HG02981 (cell line): ENCODE results near the gene CPNE4.
A peak's percentile ranks its signal among the peaks of the same experiment; 100 is the strongest.

Source experiments
- ATAC-seq: cut with Tn5 transposase; IDR thresholded peaks from one replicate; pipeline ENCODE4 v1.9.1; 2021; ENCODE audit warnings: mild to moderate bottlenecking, moderate library complexity; ENCODE audit not compliant: unreplicated experiment

The CPNE4 gene

DNA sequence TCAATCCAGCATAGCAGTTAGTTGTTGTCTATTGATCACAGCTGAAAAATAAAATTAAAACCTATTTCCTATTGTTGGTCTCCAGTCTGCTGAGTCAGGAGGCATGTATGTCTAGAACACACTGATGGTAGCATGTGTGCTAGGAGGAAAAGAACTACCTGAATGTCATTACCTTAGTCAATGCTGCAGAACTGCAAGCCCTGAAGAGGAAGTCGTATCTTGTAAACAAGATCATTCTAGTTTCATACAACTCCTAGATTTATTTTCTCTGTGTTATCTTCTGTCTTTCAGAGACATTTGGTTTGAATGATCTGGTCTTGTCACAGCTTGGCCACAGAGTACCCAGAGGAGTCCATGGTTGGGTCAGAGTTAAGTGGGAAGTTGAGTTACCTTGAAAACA lies 422.1 kb downstream of the CPNE4 start:
- no peak for ATAC-seq

DNA sequence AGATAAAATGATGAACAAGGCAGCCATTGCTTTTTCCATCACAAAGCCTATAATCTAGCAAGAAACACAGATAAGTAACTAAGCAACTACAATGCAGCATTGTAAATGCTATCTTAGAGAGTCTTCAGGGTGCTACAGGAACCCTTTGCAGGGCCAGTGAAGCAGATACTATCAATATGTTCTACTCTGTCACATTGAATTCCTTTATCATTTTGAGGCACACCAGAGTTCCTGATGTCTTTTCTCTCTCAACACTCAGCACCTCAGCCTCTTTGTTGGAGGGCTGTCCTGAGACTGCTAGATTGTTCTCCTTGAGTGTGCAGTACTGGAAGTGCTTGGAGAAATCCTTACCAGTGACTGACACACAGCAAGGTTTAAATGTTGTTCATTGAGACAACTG lies 424.6 kb downstream of the CPNE4 start:
- no peak for ATAC-seq

DNA sequence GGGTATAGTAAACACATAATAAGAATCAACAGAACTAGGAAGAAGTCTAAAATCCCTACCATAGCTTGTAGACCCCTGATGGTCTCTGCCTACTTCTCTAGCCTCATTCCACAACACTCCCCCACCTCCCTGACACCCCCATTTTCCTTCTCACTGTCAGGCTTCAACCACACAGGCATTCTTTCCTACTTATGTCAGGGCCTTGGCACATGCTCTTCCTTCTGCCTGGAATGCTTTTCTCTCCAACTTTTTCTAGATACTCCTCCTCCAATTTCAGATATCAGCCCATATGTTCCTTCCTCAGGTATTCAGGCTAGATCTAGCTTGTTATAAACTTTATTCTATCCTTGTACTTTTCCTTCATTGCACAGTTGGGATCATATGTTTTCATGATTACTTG lies 426.1 kb downstream of the CPNE4 start:
- ATAC-seq = no peak

DNA sequence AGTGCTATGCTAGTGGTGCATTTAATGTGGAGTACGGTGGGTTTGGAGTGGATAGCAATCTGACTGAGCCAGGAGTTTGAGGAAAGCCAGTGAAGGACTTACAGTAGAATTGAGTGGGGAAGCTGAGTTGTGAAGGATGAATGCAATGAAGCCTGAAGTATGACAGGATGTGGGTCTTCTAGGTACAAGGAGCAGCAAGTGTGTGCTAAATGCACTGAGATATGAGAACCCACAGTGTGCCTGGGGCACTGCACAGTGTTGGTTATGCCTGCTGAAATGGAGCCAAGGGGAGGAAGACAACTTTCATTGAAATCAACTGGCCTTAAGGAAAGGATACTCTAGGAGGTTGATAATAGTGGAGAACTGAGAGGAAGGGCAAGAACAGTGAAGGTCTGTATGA lies 426.5 kb downstream of the CPNE4 start:
- no peak for ATAC-seq

DNA sequence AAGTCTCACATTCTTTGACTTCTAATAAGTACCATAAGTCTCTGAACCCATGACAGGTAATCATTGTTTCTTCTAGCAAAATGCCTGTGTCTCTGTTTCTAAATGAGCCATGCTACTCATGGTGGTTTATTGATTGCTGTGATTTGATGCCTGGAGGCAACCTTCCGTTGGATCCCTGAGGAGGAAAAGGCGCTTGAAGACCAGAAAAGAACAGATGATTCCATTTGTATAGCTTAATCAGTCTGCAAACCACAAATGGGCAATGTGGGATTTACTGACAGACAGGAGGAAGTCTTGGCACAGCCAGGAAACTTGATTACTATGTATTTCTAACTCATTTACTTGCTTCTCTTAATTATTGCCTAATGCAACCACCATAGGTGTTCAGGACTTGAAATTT lies 428.9 kb downstream of the CPNE4 start:
- ATAC-seq = no peak

- no peak for ATAC-seq
Observed at GRCh38 chr3:131602011-131602779, 432.6 kb downstream of the CPNE4 start.

DNA sequence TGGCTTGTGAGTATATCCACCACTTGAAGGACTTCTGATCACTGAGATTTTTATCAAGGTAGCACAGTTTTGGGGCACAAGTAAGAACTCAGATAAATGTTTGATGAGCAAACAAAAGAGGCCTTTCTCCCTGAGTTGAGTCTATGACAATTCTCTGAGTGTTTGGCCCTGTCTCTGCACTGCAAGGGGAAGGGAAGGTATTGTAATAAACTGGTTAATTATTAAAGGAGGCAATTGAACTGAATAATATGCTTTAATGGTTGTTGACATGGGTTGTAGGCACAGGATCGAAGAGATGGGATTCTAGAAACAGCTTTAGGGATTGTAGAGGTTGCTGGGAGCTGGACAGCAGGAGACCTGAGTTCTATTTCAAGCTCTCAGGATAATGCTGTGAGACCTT lies 437.0 kb downstream of the CPNE4 start:
- no peak for ATAC-seq

DNA sequence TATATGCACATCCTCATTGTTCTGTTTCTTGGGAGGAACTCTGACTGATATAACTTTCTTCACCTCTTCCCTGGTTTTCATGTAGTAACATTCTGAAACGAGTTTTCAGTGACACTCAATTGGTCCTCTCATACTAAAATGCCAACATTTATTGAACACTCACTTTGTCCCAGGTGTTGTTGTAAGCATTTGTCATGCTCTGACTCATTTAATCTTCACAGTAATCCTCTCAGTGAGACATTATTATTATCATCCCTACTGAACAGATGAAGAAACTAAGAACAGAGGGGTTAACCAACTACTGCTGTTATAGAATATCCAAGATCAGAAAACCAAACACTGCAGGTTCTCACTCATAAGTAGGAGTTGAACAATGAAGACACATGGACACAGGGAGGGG lies 437.9 kb downstream of the CPNE4 start:
- no peak for ATAC-seq

DNA sequence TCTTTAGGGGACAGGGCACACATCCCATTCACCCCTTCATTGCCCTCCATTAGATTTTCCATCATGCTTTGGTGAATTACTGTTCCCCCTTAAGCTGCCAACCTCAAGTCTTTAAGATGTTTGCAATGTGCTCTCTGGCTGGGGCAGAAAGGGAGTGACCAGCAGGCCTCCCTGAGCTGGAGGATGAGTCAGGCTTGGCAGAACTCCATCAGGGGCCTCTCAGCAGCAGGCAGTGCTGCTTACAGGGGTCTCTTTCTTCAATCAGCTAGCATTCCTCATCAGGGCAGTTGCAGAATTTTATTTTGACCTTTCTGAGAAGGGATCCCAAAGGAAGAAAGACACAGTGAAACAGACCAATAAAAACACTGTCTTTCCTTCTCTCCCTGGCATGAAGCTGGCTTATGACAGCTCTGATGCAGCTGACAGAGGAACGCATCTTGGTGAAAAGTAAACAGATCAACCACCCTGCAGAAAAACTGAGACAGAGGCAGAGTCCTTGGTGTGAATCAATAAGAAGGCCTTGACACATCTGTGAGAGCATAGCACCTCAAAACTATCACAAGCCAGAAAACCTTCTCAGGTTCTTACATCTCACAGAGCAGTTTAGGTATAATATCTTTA lies 443.3 kb downstream of the CPNE4 start:
- ATAC-seq = no peak

DNA sequence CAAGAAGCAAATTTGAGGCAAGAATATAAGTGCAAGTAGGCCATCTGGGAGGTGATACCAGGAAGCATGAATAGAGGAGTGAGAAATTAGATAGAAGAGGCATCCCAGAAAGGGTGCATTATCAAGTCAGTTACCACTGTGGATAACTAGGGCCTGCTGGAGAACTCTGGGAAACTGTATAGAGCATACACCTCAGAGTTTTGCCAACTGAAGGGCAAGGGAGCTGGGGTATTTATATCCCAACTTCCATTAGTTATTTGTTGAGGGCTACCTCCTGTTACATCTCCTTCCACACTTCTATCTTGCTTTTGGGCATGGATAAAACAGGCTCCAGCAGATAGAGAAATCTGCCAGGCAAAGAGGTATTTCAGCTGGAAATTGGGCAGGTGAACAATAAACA lies 448.5 kb downstream of the CPNE4 start:
- no peak for ATAC-seq

DNA sequence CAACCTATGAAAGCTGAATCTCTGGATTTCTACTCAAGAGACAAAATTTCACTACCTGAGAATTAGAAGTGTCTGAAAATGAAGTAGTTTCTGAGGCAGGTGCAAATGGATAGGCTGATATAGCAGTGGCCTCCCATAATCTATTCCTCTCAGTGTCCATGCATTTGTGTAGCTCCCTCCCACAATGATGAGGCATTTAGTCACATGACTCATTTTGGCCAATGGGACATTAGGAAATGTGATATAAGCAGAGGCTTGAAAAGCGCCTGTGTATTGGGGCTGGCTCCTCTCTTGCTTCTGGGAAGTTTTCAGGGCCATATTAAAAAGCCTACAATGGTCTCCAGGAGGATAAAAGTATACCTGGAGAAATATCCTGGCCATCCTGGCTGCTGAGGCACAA lies 452.4 kb downstream of the CPNE4 start:
- ATAC-seq = no peak

DNA sequence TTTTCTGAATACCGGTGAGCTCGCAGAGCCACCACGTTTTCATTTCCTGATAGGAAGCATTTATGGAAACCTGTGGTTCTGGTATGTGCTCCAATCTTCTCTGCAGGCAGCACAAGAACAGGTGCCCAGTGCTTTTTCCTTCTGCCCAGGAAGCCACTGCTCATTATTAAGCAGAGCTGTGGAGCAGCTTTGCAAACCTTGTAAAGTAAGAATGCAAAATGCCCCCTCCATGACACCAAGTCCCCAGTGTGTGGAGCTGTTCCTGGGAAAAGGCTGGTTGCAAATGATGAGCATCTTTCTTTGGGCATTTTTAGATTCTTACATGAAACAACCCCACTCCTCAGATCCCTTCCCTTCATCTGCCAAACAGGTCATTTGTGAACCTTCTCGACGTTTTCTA lies 466.4 kb downstream of the CPNE4 start:
- ATAC-seq = no peak

DNA sequence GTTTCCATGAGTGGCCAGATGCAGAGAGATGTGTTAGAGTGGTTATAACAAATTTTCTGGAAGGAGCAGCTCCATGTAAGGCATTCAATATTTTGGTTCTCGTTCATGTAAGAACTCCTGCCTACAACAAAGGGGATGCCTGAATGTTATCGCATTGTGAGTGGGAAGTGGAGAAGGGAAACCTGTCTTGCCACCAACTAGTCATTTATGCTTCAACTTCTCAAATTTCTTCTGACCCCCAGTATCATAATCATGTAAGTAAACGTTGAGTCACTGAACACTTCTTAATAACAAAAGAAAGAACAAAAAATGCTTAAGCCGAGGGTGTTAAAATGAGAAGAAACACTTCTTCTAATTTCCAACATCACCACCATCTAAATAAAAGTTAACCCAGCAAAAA lies 470.0 kb downstream of the CPNE4 start:
- ATAC-seq = no peak

DNA sequence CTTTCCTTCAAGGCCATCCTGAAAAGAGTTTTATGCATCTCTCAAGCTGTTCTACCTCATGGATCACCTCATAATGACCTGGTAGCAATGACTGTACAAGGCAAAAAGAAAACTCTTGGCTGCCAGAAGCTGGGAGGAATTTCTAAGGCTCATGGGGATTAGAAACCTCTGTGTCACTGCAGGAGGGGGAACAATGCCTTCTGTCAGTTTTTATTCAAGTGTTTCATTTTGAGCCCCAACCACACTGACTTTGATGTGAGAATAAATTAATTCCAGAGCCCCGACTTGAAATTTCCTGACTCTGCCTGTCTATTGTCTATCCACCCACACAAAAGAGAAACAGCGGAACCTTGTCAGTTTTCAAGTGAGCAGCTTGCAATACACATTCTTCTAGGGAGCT lies 473.3 kb downstream of the CPNE4 start:
- no peak for ATAC-seq

DNA sequence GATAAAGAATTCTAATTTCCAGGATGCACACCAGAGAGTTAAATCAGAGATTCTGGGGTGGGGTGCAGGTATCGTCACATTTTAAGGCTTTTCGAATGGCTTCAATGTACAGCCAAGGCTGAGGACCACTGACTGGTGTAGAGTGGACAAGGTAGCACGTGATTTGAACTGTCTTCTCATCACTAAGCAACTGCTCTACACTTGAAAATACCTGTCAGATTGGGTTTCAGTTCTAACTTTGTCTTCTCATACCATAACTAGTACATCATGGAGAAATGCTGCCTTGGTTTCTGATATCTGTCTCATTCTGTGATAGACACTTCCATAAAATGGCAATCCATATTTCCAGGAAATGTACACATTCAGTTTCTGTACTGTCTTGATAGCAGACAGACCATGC lies 474.0 kb downstream of the CPNE4 start:
- ATAC-seq = no peak

GRCh38 chr3:131555456-131555855 lies 479.4 kb downstream of the CPNE4 start:
- no peak for ATAC-seq

- ATAC-seq = peak; percentile 89
Observed at GRCh38 chr3:131553495-131554247, 481.1 kb downstream of the CPNE4 start.

- ATAC-seq = no peak
Observed at GRCh38 chr3:131551761-131552160, 483.1 kb downstream of the CPNE4 start.

- no peak for ATAC-seq
Observed at GRCh38 chr3:131550562-131551465, 484.0 kb downstream of the CPNE4 start.

DNA sequence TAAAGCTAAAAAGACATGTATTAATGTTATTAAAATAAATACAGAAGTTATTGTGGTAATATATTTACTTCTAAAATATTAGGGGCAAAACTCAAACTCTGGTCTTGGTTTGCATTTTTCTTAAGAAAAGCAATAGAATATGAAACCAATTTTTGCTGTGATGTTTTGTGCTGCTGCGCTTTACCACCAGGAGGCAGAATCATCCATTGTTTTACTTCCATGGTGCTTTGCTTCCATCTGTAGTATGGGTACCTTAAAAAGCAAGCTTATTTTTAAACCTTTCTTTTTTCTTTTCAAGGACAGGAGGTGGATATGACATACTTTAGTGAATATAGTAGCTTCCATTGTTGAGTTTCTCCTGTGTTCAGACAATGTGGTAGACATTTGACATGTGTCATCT lies 485.5 kb downstream of the CPNE4 start:
- ATAC-seq = no peak

- no peak for ATAC-seq
Observed at GRCh38 chr3:131547585-131547984, 487.2 kb downstream of the CPNE4 start.
